Measurements from ENCODE around the gene RDH5. TPM values are rescaled to one million over a fixed set of nuclear protein-coding genes. Genes with fewer than 3 reads are reported as not detected.

RDH5 gene
- total and polyA plus RNA-seq, 4 donors = 9.2 to 61.7 (median 29.2) TPM

DNA sequence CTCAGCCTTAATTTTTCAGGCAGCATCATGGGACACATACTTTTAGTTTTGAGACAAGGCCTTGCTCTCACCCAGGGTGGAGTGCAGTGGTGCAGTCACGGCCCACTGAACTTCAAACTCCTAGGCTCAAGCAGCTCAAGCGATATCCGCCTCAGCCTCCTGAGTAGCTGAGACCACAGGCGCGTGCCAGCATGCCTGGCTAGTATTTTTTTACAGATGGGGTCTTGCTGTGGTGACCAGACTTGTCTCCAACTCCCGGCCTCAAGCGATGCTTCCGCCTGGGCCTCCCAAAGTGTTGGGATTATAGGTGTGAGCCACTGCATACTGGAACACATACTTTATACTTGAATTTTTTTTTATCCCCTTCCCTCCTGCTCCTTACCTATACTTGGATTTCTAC, 2.8 kb downstream of the RDH5 start:
- no peaks in the 10 kb centered on the region for H3K9me3 ChIP-seq (ENCODE audit: control insufficient read depth in 4 of 4, low read length in 3 of 4)
- no peak overlapping the region for H3K9ac ChIP-seq (ENCODE audit: low read depth in 1 of 2, low read length in 2 of 2)
- no peaks in the 10 kb centered on the region for H3K27me3 ChIP-seq (ENCODE audit: control insufficient read depth in 4 of 4, insufficient read depth in 4 of 4, low read length in 3 of 4)
- peaks cover 0 to 17% (median 9%) of the 10 kb centered on the region in 4 donors for H3K36me3 ChIP-seq (ENCODE audit: control insufficient read depth in 4 of 4, insufficient read depth in 3 of 4, low read depth in 1 of 4, low read length in 3 of 4)
- peak overlapping the region in 1 of 2 donors; percentile 29 for H3K27ac ChIP-seq (ENCODE audit: low read depth in 1 of 2, low read length in 2 of 2)
- TF ChIP-seq, protein P1, sequence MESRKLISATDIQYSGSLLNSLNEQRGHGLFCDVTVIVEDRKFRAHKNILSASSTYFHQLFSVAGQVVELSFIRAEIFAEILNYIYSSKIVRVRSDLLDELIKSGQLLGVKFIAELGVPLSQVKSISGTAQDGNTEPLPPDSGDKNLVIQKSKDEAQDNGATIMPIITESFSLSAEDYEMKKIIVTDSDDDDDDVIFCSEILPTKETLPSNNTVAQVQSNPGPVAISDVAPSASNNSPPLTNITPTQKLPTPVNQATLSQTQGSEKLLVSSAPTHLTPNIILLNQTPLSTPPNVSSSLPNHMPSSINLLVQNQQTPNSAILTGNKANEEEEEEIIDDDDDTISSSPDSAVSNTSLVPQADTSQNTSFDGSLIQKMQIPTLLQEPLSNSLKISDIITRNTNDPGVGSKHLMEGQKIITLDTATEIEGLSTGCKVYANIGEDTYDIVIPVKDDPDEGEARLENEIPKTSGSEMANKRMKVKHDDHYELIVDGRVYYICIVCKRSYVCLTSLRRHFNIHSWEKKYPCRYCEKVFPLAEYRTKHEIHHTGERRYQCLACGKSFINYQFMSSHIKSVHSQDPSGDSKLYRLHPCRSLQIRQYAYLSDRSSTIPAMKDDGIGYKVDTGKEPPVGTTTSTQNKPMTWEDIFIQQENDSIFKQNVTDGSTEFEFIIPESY (IDR thresholded peaks at IDR 0.05) = no peak
- no peak for TF ChIP-seq HNF4A (conservative IDR thresholded peaks at IDR 0.05)
- TF ChIP-seq, protein P2, sequence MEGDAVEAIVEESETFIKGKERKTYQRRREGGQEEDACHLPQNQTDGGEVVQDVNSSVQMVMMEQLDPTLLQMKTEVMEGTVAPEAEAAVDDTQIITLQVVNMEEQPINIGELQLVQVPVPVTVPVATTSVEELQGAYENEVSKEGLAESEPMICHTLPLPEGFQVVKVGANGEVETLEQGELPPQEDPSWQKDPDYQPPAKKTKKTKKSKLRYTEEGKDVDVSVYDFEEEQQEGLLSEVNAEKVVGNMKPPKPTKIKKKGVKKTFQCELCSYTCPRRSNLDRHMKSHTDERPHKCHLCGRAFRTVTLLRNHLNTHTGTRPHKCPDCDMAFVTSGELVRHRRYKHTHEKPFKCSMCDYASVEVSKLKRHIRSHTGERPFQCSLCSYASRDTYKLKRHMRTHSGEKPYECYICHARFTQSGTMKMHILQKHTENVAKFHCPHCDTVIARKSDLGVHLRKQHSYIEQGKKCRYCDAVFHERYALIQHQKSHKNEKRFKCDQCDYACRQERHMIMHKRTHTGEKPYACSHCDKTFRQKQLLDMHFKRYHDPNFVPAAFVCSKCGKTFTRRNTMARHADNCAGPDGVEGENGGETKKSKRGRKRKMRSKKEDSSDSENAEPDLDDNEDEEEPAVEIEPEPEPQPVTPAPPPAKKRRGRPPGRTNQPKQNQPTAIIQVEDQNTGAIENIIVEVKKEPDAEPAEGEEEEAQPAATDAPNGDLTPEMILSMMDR (IDR thresholded peaks at IDR 0.05; ENCODE audit: low read depth, low read length, missing input control) = no peak
- no peak for DNase-seq (ENCODE audit: low spot score)
- H3K4me3 ChIP-seq (ENCODE audit: low read depth in 1 of 3, low read length in 3 of 3) = no peak overlapping the region
- WGBS = 93% methylated on average over 8 of the region's 8 CpGs
- peaks cover 13 to 72% (median 51%) of the 10 kb centered on the region in 4 donors for H3K4me1 ChIP-seq (ENCODE audit: control insufficient read depth in 4 of 4, insufficient read depth in 4 of 4, low read length in 3 of 4)

DNA sequence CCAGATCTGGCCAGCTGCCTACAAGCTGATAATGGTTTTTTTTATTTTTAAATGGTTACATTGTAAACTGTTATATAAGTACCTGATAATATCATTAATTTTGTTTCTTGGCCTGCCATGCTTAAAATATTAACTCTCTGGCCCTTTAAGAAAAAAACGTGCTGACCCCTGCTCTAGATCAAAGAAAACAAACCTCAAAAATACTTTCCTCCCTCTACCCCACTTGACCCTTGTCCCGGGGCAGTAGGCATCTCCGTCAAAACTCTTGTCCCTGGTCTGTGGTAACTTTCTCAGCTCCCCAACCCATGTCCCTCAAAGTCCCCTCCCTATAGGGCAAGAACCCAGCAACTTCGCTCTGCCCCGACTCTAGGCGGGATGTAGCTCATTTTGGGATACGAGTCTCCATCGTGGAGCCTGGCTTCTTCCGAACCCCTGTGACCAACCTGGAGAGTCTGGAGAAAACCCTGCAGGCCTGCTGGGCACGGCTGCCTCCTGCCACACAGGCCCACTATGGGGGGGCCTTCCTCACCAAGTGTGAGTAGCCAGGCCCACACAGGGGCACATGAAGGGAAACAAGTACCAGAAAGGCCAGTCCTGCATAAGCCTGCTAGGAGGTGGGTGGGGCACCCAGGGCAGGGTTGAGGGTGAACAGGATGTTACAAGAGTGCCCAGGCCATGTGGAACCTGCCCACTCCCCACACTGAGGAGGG, 3.5 kb downstream of the RDH5 start:
- TF ChIP-seq RAD21 (IDR thresholded peaks at IDR 0.05) (no peak), RXRA (IDR thresholded peaks at IDR 0.05) (peak; percentile 15), HNF4A (conservative IDR thresholded peaks at IDR 0.05) (peak in 1 of 2 donors; percentile 20)
- no peak overlapping the region for H3K4me3 ChIP-seq (ENCODE audit: low read depth in 1 of 3, low read length in 3 of 3)
- H3K4me1 ChIP-seq (ENCODE audit: control insufficient read depth in 4 of 4, insufficient read depth in 4 of 4, low read length in 3 of 4) = peaks cover 13 to 71% (median 51%) of the 10 kb centered on the region in 4 donors
- no peaks in the 10 kb centered on the region for H3K27me3 ChIP-seq (ENCODE audit: control insufficient read depth in 4 of 4, insufficient read depth in 4 of 4, low read length in 3 of 4)
- peak overlapping the region in 1 of 2 donors; percentile 29 for H3K27ac ChIP-seq (ENCODE audit: low read depth in 1 of 2, low read length in 2 of 2)
- H3K9me3 ChIP-seq (ENCODE audit: control insufficient read depth in 4 of 4, low read length in 3 of 4) = no peaks in the 10 kb centered on the region
- DNase-seq (ENCODE audit: low spot score) = no peak
- H3K9ac ChIP-seq (ENCODE audit: low read depth in 1 of 2, low read length in 2 of 2) = no peak overlapping the region
- WGBS = 44% methylated on average over 10 of the region's 10 CpGs
- H3K36me3 ChIP-seq (ENCODE audit: control insufficient read depth in 4 of 4, insufficient read depth in 3 of 4, low read depth in 1 of 4, low read length in 3 of 4) = peaks cover 0 to 17% (median 9%) of the 10 kb centered on the region in 4 donors

DNA sequence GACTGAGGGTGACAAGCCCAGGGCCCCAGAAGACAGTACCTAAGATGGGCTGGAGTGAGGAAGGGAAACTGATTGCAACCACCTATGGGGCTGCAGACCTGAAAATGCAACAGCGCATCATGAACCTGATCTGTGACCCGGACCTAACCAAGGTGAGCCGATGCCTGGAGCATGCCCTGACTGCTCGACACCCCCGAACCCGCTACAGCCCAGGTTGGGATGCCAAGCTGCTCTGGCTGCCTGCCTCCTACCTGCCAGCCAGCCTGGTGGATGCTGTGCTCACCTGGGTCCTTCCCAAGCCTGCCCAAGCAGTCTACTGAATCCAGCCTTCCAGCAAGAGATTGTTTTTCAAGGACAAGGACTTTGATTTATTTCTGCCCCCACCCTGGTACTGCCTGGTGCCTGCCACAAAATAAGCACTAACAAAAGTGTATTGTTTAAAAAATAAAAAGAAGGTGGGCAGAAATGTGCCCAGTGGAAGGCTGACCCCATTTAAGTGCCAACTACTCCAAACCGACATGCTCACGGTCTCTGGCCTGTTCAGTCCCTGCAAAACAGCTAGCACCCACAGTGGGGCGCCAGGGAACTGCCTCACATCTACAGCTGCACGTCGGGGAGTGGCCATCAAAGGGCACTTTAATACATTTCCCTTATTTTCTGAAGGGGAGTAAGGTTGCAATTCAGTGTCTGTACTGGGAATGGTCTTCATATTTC, 4.2 kb downstream of the RDH5 start:
- DNase-seq (ENCODE audit: low spot score) = peak; percentile 57
- Histone ChIP-seq H3K9ac (ENCODE audit: low read depth in 1 of 2, low read length in 2 of 2) (no peak overlapping the region), H3K9me3 (ENCODE audit: control insufficient read depth in 4 of 4, low read length in 3 of 4) (no peaks in the 10 kb centered on the region), H3K36me3 (ENCODE audit: control insufficient read depth in 4 of 4, insufficient read depth in 3 of 4, low read depth in 1 of 4, low read length in 3 of 4) (peaks cover 0 to 17% (median 9%) of the 10 kb centered on the region in 4 donors), H3K4me1 (ENCODE audit: control insufficient read depth in 4 of 4, insufficient read depth in 4 of 4, low read length in 3 of 4) (peaks cover 9 to 64% (median 47%) of the 10 kb centered on the region in 4 donors), H3K27ac (ENCODE audit: low read depth in 1 of 2, low read length in 2 of 2) (no peak overlapping the region), H3K4me3 (ENCODE audit: low read depth in 1 of 3, low read length in 3 of 3) (no peak overlapping the region), H3K27me3 (ENCODE audit: control insufficient read depth in 4 of 4, insufficient read depth in 4 of 4, low read length in 3 of 4) (no peaks in the 10 kb centered on the region)
- WGBS = 43% methylated on average over 11 of the region's 11 CpGs
- no peak for TF ChIP-seq JUND (IDR thresholded peaks at IDR 0.05)
- no peak for TF ChIP-seq NR2F2 (IDR thresholded peaks at IDR 0.05)
- no peak for TF ChIP-seq YY1 (IDR thresholded peaks at IDR 0.05)
- TF ChIP-seq, protein P3, sequence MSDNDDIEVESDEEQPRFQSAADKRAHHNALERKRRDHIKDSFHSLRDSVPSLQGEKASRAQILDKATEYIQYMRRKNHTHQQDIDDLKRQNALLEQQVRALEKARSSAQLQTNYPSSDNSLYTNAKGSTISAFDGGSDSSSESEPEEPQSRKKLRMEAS (IDR thresholded peaks at IDR 0.05) = no peak
- no peak for TF ChIP-seq GABPA (IDR thresholded peaks at IDR 0.05 in 1 of 2, conservative IDR thresholded peaks at IDR 0.05 in 1 of 2)
- no peak for TF ChIP-seq FOXA1 (IDR thresholded peaks at IDR 0.05)
- peak in 1 of 2 donors; percentile 8 for TF ChIP-seq RXRA (IDR thresholded peaks at IDR 0.05)
- TF ChIP-seq FOXA2 (IDR thresholded peaks at IDR 0.05) = no peak
- peak in 1 of 2 donors; percentile 5 for TF ChIP-seq HNF4A (conservative IDR thresholded peaks at IDR 0.05)
- TF ChIP-seq, protein P2 (IDR thresholded peaks at IDR 0.05; ENCODE audit: low read depth, low read length, missing input control) = peak; percentile 49
- no peak for TF ChIP-seq SP1 (IDR thresholded peaks at IDR 0.05)
- no peak for TF ChIP-seq HNF4G (IDR thresholded peaks at IDR 0.05)
- TF ChIP-seq, protein P1 (IDR thresholded peaks at IDR 0.05) = no peak
- TF ChIP-seq, protein P4, sequence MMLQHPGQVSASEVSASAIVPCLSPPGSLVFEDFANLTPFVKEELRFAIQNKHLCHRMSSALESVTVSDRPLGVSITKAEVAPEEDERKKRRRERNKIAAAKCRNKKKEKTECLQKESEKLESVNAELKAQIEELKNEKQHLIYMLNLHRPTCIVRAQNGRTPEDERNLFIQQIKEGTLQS (IDR thresholded peaks at IDR 0.05) = no peak

Measured in liver (tissue), 9 donors.